GM23248 (cell line): ENCODE measurements around the gene ARL6IP5.

Experiments used
- EZH2 ChIP-seq: fragments of 200-600 bp; sonication (generic); IDR thresholded peaks from 2 replicates; pipeline ENCODE4 v1.6.1; 2018; ENCODE audit warnings: antibody characterized with exemption, mild to moderate bottlenecking; ENCODE audit not compliant: insufficient read depth, poor library complexity, severe bottlenecking
- EZH2phosphoT487 ChIP-seq: fragments of 200-600 bp; sonication (generic); IDR thresholded peaks from 2 replicates; pipeline ENCODE4 v1.6.1; 2018; ENCODE audit warnings: antibody characterized with exemption, moderate library complexity, mild to moderate bottlenecking, low read depth; ENCODE audit not compliant: insufficient read depth

DNA sequence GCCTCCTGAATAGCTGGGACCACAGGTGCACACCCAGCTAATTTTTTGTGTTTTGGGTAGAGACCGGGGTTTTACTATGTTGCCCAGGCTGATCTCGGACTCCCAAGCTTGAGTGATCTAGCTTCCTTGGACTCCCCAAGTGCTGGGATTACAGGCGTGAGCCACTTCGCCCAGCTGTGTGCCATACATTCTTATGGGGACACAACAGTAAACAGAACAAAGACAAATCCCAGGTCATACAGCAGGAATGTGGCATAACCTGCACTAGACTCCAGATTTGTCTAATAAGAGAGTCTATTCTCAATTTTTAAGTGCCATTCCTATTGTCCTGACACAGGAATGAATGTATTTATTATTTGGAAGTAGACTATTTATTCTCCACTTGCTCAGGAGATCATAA lies 17.6 kb downstream of the ARL6IP5 start:
- no peak for TF ChIP-seq EZH2phosphoT487
- no peak for TF ChIP-seq EZH2
